Activated T-helper 1 cell treated with anti-CD3 and anti-CD28 coated beads, Interleukin-12 subunit alpha, Interleukin-12 subunit beta, Interleukin-2, Interleukin-4 antibody, amounts not matched to agents 30 ng/mL and 10 ng/mL and 1 ng/mL, durations not matched to agents 14 hours and 24 hours and 36 hours (primary cell): Measurements from ENCODE around the gene NSF. TPM values are rescaled to one million over a fixed set of nuclear protein-coding genes. Genes with fewer than 3 reads are reported as not detected.
"Not testable (repeated sequence)": the region's sequence is repeated elsewhere in the genome, so short reads cannot be mapped to it uniquely, and the experiment has no call there.

ENCODE experiments used
- DNase-seq: peaks from one replicate; pipeline ENCODE4 v3.0.0; 2021; ENCODE audit warnings: low spot score
- H3K27ac Mint-ChIP-seq: one replicate; pipeline ENCODE4 v1.8.0; 2021; ENCODE audit warnings: mild to moderate bottlenecking, mixed read lengths
- H3K27me3 Mint-ChIP-seq: one replicate; pipeline ENCODE4 v1.8.0; 2022; ENCODE audit warnings: mild to moderate bottlenecking, moderate library complexity, mixed read lengths; ENCODE audit not compliant: insufficient read depth
- H3K36me3 Mint-ChIP-seq: one replicate; pipeline ENCODE4 v1.8.0; 2021; ENCODE audit warnings: low read depth, mixed read lengths
- H3K4me1 Mint-ChIP-seq: one replicate; pipeline ENCODE4 v1.8.0; 2021; ENCODE audit warnings: low read depth, mixed read lengths
- H3K4me3 Mint-ChIP-seq: one replicate; pipeline ENCODE4 v1.8.0; 2021; ENCODE audit warnings: mild to moderate bottlenecking, moderate library complexity, mixed read lengths
- H3K9me3 Mint-ChIP-seq: one replicate; pipeline ENCODE4 v1.8.0; 2021; ENCODE audit warnings: mixed read lengths
- intact Hi-C: fragments of 100-400 bp; cut with micrococcal nuclease; formaldehyde crosslinking; loops from one replicate; pipeline ENCODE4 v1.15.1; 2024
- total RNA-seq: library from RNA; stranded (reverse); gene quantifications from 2 replicates; pipeline ENCODE4 v1.2.3, GENCODE V29; 2022

The NSF gene
- total RNA-seq, 1 donor from 2014 or later = 34.1 TPM

DNA sequence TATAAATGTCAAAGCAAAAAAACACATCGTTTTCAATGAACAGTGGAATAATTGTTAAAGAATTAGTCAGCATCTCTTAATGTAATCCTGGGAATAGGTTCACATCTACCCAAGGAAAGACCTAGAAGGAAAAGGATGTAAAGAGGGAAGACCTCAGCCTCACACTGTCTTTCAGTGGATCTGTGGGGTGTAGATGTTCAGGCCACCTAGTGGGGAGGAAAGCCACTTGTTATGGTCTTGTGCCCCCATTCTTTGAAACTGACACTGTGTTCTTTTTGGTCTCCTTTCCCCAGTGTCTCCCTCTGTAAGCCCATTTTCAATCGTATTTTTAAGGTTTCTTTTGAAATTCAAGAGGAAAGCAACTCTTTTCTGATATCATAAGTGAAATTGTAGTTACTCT, 56.8 kb downstream of the NSF start:
- intact Hi-C loops, H3K27ac Mint-ChIP-seq, H3K4me1 Mint-ChIP-seq, H3K36me3 Mint-ChIP-seq, H3K9me3 Mint-ChIP-seq, H3K4me3 Mint-ChIP-seq, DNase-seq, H3K27me3 Mint-ChIP-seq: not testable (repeated sequence)

DNA sequence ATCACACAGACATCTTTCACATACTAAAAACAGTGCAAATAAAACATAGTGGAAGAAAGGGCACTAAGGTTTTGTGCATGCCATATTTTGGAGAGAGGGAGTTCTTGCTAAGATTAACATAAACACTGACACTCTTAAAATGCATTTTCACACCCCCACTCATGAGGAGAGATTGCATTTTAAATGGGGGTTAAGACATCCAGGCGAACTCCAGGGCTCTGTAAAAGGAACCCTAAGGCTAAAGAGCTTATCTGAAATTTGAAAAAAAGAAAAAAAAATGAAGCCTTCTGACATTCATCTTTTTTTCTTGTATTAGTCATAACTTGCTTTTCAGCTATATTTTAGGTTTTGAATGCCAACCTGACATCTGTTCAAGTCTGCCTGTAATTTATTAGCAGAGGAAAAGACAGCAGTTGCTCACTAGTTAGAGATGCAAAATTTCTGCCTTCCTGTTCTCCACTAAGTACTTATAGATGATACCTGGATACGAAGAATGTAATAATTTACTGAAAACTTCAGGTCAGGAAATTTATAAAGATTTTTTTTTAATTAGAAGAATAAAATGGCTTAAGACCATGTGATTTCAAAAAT, 57.3 kb downstream of the NSF start:
- DNase-seq, intact Hi-C loops, H3K27me3 Mint-ChIP-seq, H3K27ac Mint-ChIP-seq, H3K9me3 Mint-ChIP-seq, H3K36me3 Mint-ChIP-seq, H3K4me3 Mint-ChIP-seq, H3K4me1 Mint-ChIP-seq: not testable (repeated sequence)

DNA sequence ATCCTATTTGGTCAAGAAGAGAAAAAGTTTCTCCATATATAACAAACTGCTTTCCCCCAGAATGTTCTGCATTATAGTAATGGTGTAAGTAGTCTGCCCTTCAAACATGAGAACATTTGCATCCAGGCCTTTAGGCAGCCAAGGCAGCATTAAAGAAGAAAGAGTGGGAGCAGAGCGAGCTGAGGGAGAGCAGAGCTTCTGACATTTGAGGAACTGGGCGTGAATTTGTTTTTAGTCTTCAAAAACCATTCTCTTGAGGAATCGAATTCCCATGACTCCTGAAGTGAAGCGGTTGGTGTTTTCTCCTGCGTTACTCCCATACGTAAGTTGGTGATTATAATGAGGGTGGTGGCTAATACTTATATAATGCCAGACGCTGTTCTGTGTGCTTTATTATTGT, 58.8 kb downstream of the NSF start:
- DNase-seq, H3K9me3 Mint-ChIP-seq, H3K4me3 Mint-ChIP-seq, intact Hi-C loops, H3K27me3 Mint-ChIP-seq, H3K4me1 Mint-ChIP-seq, H3K36me3 Mint-ChIP-seq, H3K27ac Mint-ChIP-seq: not testable (repeated sequence)

DNA sequence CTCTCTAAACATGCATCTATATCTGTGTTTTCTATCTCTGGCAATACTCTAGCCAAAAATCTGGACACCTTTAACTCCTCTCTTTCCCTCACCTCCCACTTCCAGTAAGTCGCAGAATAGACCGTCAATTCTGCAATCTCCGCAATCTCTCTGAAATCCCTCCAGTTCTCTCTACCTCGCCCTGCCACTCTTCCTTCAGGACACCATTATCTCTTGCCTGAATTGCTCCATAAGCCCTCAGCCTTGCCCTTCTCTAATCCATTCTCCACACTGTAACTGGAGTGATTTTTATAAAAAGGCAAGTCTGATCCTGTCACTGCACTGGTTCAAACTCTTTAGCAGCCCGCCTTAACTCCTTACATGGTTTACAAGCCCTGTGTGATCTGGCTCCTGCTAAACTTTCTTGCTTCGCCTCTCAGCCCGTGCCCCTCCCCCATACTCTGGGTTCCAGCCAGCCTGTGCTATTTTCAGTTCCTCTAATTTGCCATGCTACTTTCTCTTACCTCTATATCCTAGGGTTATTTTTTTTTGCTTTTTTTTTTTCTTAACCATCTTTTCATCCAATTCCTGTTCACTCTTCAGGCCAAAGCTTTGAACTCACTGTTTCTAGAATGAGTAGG, 61.7 kb downstream of the NSF start:
- intact Hi-C loops, H3K36me3 Mint-ChIP-seq, H3K27me3 Mint-ChIP-seq, H3K4me3 Mint-ChIP-seq, H3K27ac Mint-ChIP-seq, DNase-seq, H3K9me3 Mint-ChIP-seq, H3K4me1 Mint-ChIP-seq: not testable (repeated sequence)

DNA sequence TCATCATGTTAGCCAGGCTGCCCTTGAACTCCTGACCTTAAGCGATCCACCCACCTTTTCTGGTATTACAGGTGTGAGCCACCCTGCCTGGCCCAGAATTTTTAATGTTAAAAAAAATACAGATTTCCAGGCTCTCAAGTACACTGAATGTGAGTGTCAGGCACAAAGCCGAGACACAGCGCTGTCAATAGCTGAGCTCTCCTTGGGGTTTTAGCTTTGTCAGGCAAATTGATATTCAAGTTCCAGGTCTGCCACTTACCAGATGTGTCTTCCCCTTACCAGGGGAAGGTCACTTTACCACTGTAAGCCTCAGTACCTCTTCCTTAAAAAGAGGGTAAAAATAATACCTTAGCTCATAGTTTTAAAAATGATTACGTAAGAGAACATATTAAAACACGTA, 67.8 kb downstream of the NSF start:
- H3K4me1 Mint-ChIP-seq, intact Hi-C loops, H3K36me3 Mint-ChIP-seq, H3K27ac Mint-ChIP-seq, H3K4me3 Mint-ChIP-seq, H3K9me3 Mint-ChIP-seq, H3K27me3 Mint-ChIP-seq, DNase-seq: not testable (repeated sequence)

DNA sequence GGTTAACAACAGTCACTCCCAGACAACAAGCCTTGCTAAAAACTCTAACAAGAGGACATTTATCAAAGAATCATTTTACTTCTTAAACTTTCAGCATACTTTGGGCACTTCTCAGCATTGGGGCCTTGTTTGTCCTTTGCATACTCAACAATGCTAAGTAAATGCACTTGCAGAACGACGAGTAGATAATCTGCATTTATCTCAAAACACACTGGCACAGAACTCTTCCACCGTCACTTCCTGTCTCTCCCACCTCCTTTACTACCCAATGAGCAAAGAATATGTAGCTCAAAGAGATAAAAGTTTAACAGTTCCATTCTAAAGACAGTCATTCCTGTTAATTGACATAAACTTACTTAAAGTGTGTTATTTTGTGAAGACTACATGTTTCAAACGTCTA, 69.2 kb downstream of the NSF start:
- H3K4me1 Mint-ChIP-seq, intact Hi-C loops, H3K27me3 Mint-ChIP-seq, H3K27ac Mint-ChIP-seq, H3K4me3 Mint-ChIP-seq, H3K36me3 Mint-ChIP-seq, DNase-seq, H3K9me3 Mint-ChIP-seq: not testable (repeated sequence)

DNA sequence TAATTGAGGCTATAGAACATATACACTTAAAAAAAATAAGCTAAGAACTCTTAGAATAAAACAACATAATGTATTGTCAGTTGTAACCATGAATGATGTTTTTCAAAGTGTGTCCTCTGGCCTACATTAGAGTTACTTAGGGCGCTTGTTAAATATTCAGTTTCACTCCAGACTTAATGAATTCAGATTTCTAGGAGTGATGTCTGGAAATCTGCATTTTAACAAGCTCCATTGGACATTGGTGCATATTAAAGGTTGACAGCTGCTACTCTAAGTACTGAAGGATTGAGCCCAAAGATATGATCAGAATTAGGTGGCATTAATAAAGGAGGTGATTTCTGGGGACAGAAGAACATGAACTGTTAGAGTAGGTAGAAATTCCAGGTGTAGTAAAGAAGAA, 72.7 kb downstream of the NSF start:
- intact Hi-C loops, H3K27ac Mint-ChIP-seq, H3K27me3 Mint-ChIP-seq, H3K4me1 Mint-ChIP-seq, H3K4me3 Mint-ChIP-seq, H3K9me3 Mint-ChIP-seq, DNase-seq, H3K36me3 Mint-ChIP-seq: not testable (repeated sequence)

DNA sequence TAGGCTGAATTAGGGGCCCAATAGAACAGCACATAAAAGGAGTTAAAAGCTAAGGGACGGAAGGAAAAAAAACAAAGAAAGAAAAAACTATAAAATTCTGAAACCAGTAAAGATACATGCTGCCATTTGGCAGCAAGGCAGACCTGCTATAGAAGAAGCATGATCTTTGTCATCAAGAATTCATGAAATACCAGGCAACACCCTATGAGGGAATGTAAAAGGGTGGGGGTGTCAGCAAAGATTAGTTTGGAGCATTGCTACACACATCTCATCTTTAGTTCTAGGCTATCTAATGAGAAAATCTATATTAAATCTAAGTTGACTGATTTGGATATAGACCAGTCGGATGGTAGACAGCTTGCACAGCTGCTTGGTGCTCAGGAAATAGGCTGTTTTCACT, 73.1 kb downstream of the NSF start:
- DNase-seq, H3K9me3 Mint-ChIP-seq, H3K36me3 Mint-ChIP-seq, H3K4me1 Mint-ChIP-seq, H3K27ac Mint-ChIP-seq, intact Hi-C loops, H3K4me3 Mint-ChIP-seq, H3K27me3 Mint-ChIP-seq: not testable (repeated sequence)

DNA sequence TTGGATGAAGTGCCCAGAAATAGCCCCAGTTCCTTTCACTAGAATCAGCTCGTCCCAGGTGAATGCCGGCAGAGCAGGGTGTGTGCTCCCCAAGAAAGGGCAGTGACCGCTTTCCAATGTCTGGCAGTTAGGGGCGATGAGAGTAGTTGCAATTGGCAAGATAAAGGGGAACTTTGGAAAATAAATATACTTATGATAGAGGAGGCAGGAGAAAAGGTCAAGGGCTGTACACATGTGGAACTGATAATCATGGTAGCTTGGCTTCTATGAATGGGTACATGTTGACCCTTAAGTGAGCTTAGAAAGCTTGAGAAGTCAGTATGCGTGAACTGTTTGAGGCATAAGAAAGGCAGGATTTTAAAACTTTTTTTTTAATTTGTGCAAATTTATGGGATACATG, 75.5 kb downstream of the NSF start:
- not testable (repeated sequence) for H3K27me3 Mint-ChIP-seq, H3K36me3 Mint-ChIP-seq

DNA sequence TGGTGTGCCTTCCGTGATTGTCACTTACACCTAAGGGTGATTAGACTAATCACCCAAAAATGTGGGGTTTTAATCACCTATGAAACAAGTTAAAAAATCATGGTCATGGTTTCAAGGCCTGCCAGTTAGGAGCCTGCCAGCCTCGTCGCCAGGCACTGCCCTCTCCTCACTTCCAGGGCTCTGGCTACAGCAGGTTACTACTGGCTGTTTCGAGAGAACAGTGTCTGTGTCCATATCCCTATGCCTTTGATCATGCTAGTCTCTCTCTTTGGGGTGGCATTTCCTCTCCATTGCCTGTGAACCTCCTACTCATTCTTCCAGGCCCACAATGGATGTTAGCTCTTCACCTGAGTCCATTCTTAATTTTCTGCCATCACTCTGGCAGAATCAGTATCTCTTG, 80.3 kb downstream of the NSF start:
- intact Hi-C loops, H3K27me3 Mint-ChIP-seq, DNase-seq, H3K4me1 Mint-ChIP-seq, H3K27ac Mint-ChIP-seq, H3K9me3 Mint-ChIP-seq, H3K36me3 Mint-ChIP-seq, H3K4me3 Mint-ChIP-seq: not testable (repeated sequence)

More for the DNA sequence above, 75.5 kb downstream of the NSF start:
- H3K27ac Mint-ChIP-seq, intact Hi-C loops, H3K4me1 Mint-ChIP-seq, H3K9me3 Mint-ChIP-seq, DNase-seq, H3K4me3 Mint-ChIP-seq: not testable (repeated sequence)

DNA sequence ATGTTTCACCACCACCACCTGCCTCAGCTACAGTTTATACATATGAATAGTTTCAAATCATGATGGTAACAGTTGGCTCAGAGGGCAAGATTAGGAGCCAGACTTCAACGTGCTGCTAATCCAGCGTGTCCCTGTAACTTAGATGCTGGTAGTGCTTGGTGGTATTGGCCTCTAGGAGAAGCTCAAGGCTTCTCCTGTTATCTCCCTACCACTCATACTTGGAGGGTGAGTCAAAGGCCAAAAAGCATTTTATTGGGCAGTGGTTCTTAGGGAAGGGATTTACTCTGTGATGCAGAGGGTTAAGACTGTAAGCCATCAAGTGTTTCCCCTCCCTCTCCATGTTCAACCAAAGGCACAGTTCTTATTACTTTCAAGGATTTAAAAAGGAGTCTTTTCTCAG, 82.3 kb downstream of the NSF start:
- H3K4me1 Mint-ChIP-seq, H3K27ac Mint-ChIP-seq, H3K27me3 Mint-ChIP-seq, intact Hi-C loops, H3K4me3 Mint-ChIP-seq, H3K36me3 Mint-ChIP-seq, H3K9me3 Mint-ChIP-seq, DNase-seq: not testable (repeated sequence)

DNA sequence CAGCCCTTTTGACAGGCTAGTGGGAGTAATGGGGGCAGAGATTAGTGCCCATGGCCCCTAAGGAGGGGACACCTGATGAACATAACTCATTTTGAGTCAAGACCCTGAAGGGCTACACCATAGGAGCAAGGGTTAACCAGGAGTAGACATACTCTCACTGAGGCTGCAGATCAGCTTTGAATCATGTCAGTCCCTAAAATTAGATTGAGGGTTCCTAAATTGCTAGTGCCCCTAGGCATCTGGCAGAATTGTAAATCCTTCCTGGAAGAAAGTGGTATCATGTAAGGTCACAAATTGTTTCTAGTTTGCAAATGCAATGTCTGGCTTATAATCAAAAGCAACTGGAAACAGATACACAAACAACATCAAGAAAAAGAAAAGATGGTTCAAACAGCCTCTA, 87.3 kb downstream of the NSF start:
- H3K4me1 Mint-ChIP-seq, DNase-seq, H3K9me3 Mint-ChIP-seq, intact Hi-C loops, H3K27me3 Mint-ChIP-seq, H3K27ac Mint-ChIP-seq, H3K36me3 Mint-ChIP-seq, H3K4me3 Mint-ChIP-seq: not testable (repeated sequence)

DNA sequence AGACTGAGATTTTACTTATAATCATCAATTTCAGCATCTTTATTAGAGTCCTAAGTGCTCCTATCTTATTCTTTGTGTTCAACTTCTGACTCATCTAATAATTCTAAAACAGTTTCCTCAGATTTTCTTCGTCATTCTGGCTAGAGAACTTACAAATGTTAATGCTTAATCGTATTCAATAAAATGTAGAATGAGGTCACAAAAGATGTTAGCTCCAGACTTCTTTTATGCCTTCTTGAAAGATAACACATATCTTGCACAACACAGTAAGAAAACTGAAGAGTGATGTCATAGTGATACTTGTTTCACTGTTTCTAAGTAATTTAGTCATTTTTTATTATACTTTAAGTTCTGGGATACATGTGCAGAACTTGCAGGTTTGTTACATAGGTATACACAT, 93.2 kb downstream of the NSF start:
- intact Hi-C loops, H3K27ac Mint-ChIP-seq, H3K9me3 Mint-ChIP-seq, DNase-seq, H3K4me3 Mint-ChIP-seq, H3K36me3 Mint-ChIP-seq, H3K27me3 Mint-ChIP-seq, H3K4me1 Mint-ChIP-seq: not testable (repeated sequence)

DNA sequence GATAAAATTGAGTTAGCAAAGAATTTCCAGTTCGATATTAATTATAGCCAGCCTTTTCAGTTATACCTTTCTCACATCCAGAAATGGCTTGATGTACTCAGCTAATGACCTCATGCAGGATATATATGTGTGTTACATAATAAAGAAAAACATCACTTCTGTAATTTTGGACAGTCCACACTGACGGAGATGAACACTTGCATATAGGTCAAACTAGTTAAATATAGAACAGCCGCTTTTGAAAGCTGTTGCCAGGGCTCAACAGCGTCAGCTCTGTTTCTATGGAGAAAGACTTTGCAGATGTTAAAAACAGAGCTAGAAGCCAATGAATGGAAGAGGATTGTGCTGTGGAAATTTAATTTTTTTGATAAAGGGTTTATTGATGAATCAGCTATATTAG, 94.8 kb downstream of the NSF start:
- H3K4me3 Mint-ChIP-seq, H3K27me3 Mint-ChIP-seq, H3K27ac Mint-ChIP-seq, H3K36me3 Mint-ChIP-seq, DNase-seq, intact Hi-C loops, H3K4me1 Mint-ChIP-seq, H3K9me3 Mint-ChIP-seq: not testable (repeated sequence)
